IMR-90 (cell line): ENCODE results near the gene EXOC4. TPM values are rescaled to one million over a fixed set of nuclear protein-coding genes. Genes with fewer than 3 reads are reported as not detected.

Source experiments
- ATAC-seq: fragments of 200-7000 bp; cut with Tn5 transposase; 2 replicates; pipeline ENCODE4 v1.9.1; 2020; ENCODE audit warnings: low read depth, mild to moderate bottlenecking, moderate library complexity
- BruUV-seq: library from RNA; stranded (reverse); fragments of 400-500 nt; replicated peaks from 2 replicates; lab custom pipeline; 2021; lab: Mats Ljungman, UMichigan
- CTCF ChIA-PET: fragments of 300-600 bp; formaldehyde crosslinking; extraction: SDS; loops from one replicate; lab custom pipeline; 2021; ENCODE audit warnings: antibody characterized with exemption; lab: Yijun Ruan, JAX
- POLR2A ChIA-PET: fragments of 300-600 bp; sonication (Branson Sonifier 250); formaldehyde crosslinking; loops from one replicate; lab custom pipeline; 2022; ENCODE audit warnings: antibody characterized with exemption; ENCODE audit not compliant: unreplicated experiment; lab: Charles Lee
- DNase-seq: peaks from one replicate; pipeline ENCODE4 v3.0.0; 2013
- H2AFZ ChIP-seq: replicated peaks from 2 replicates; pipeline ENCODE3; 2013; ENCODE audit warnings: low read length, mild to moderate bottlenecking; ENCODE audit not compliant: poor library complexity
- H2AK5ac ChIP-seq: 2 replicates; pipeline ENCODE4 v1.6.1; 2013; ENCODE audit warnings: low read depth, low read length, inconsistent platforms
- H2AK9ac ChIP-seq: replicated peaks from 2 replicates; pipeline ENCODE3; 2013; ENCODE audit warnings: mild to moderate bottlenecking, low read depth, low read length, moderate library complexity; ENCODE audit not compliant: poor library complexity
- H2BK120ac ChIP-seq: 2 replicates; pipeline ENCODE4 v1.6.1; 2013; ENCODE audit warnings: low read depth, low read length, inconsistent platforms
- H2BK15ac ChIP-seq: 3 replicates; pipeline ENCODE4 v1.6.1; 2013; ENCODE audit warnings: low read depth, low read length, inconsistent platforms
- H2BK20ac ChIP-seq: 2 replicates; pipeline ENCODE4 v1.6.1; 2013; ENCODE audit warnings: low read depth, mild to moderate bottlenecking, inconsistent platforms, low read length, moderate library complexity
- H2BK5ac ChIP-seq: 2 replicates; pipeline ENCODE4 v1.6.1; 2013; ENCODE audit warnings: mild to moderate bottlenecking, low read depth, low read length, inconsistent platforms; ENCODE audit not compliant: poor library complexity, severe bottlenecking
- H3K14ac ChIP-seq: replicated peaks from 2 replicates; pipeline ENCODE4 v1.6.1; 2013; ENCODE audit warnings: low read depth, low read length, inconsistent platforms
- H3K18ac ChIP-seq: 2 replicates; pipeline ENCODE4 v1.6.1; 2013; ENCODE audit warnings: low read depth, low read length, control low read depth
- H3K23ac ChIP-seq: 2 replicates; pipeline ENCODE4 v1.6.1; 2013; ENCODE audit warnings: low read depth, low read length, inconsistent platforms
- H3K27ac ChIP-seq: 2 replicates; pipeline ENCODE4 v1.5.1; 2013; ENCODE audit warnings: mild to moderate bottlenecking, control low read depth, low read length; ENCODE audit not compliant: insufficient read depth
- H3K27me3 ChIP-seq: 2 replicates; pipeline ENCODE4 v1.6.1; 2013; ENCODE audit warnings: low read length; ENCODE audit not compliant: control insufficient read depth, insufficient read depth
- H3K36me3 ChIP-seq: 2 replicates; pipeline ENCODE4 v1.6.1; 2013; ENCODE audit warnings: low read length, mixed read lengths; ENCODE audit not compliant: control insufficient read depth, insufficient read depth
- H3K4ac ChIP-seq: 2 replicates; pipeline ENCODE4 v1.6.1; 2013; ENCODE audit warnings: low read depth, low read length, inconsistent platforms
- H3K4me1 ChIP-seq: 2 replicates; pipeline ENCODE4 v1.6.1; 2013; ENCODE audit warnings: low read length, mixed read lengths; ENCODE audit not compliant: control insufficient read depth, insufficient read depth
- H3K4me2 ChIP-seq: 2 replicates; pipeline ENCODE4 v1.6.1; 2013; ENCODE audit warnings: low read depth, mild to moderate bottlenecking, control low read depth, low read length, moderate library complexity
- H3K4me3 ChIP-seq: 2 replicates; pipeline ENCODE4 v1.5.1; 2013; ENCODE audit warnings: low read depth, mild to moderate bottlenecking, control low read depth, low read length, moderate library complexity; ENCODE audit not compliant: insufficient read depth
- H3K56ac ChIP-seq: 2 replicates; pipeline ENCODE4 v1.6.1; 2013; ENCODE audit warnings: low read length, inconsistent platforms; ENCODE audit not compliant: insufficient read depth; ENCODE audit errors: extremely low read depth
- H3K79me1 ChIP-seq, 2 experiments: 2 replicates each; pipeline ENCODE4 v1.6.1; 2013; ENCODE audit warnings: low read length in 2 of 2, inconsistent platforms in 1 of 2, low read depth in 1 of 2
- H3K9ac ChIP-seq: 2 replicates; pipeline ENCODE4 v1.6.1; 2013; ENCODE audit warnings: low read depth, low read length, control low read depth
- H3K9me1 ChIP-seq: 2 replicates; pipeline ENCODE4 v1.6.1; 2013; ENCODE audit warnings: low read length, inconsistent platforms; ENCODE audit not compliant: insufficient read depth
- H3K9me3 ChIP-seq: 2 replicates; pipeline ENCODE4 v1.6.1; 2013; ENCODE audit warnings: low read length; ENCODE audit not compliant: control insufficient read depth, insufficient read depth
- H4K20me1 ChIP-seq: 2 replicates; pipeline ENCODE4 v1.6.1; 2013; ENCODE audit warnings: low read length, inconsistent platforms; ENCODE audit not compliant: insufficient read depth
- H4K5ac ChIP-seq: 2 replicates; pipeline ENCODE4 v1.6.1; 2013; ENCODE audit warnings: mild to moderate bottlenecking, low read depth, low read length, control low read depth
- H4K8ac ChIP-seq, 2 experiments: 2 replicates each; pipeline ENCODE4 v1.6.1; 2013; ENCODE audit warnings: low read depth in 2 of 2, low read length in 2 of 2, control low read depth in 1 of 2, inconsistent platforms in 1 of 2
- H4K91ac ChIP-seq: 2 replicates; pipeline ENCODE4 v1.6.1; 2013; ENCODE audit warnings: low read depth, low read length, inconsistent platforms; ENCODE audit not compliant: insufficient read depth
- CEBPB ChIP-seq: IDR thresholded peaks from 2 replicates; pipeline ENCODE4 v1.6.1; 2012; ENCODE audit warnings: low read depth, low read length, improper control_type of control experiment
- FOS ChIP-seq: fragments of 150-350 bp; IDR thresholded peaks from 2 replicates; pipeline ENCODE4 v1.6.1; 2016; ENCODE audit warnings: low read depth, low read length
- NFE2L2 ChIP-seq: fragments of 150-350 bp; IDR thresholded peaks from 2 replicates; pipeline ENCODE4 v1.6.1; 2016; ENCODE audit warnings: low read depth, mild to moderate bottlenecking, low read length
- RCOR1 ChIP-seq: IDR thresholded peaks from 2 replicates; pipeline ENCODE4 v1.6.1; 2012; ENCODE audit warnings: mild to moderate bottlenecking, low read length, improper control_type of control experiment; ENCODE audit not compliant: insufficient replicate concordance
- RFX5 ChIP-seq: IDR thresholded peaks from 2 replicates; pipeline ENCODE4 v1.8.0; 2012; ENCODE audit warnings: low read depth, mild to moderate bottlenecking, low read length, moderate library complexity
- SMC3 ChIP-seq: fragments of 150-350 bp; IDR thresholded peaks from 2 replicates; pipeline ENCODE4 v1.6.1; 2016; ENCODE audit warnings: low read depth, mild to moderate bottlenecking, antibody characterized with exemption, low read length, moderate library complexity
- WGBS, 2 experiments: methylation state at CpG; one replicate each; pipeline versions ENCODE4 v1.1.5 to v1.1.7; 2013; ENCODE audit warnings: missing lambda C conversion rate in 2 of 2; ENCODE audit not compliant: insufficient read length in 1 of 2; ENCODE audit errors: extremely low coverage in 2 of 2; 5-methylcytosine and 5-hydroxymethylcytosine counted together
- dilution Hi-C: fragments of 300-500 bp; cut with HindIII; formaldehyde crosslinking; loops from one replicate; pipeline ENCODE4 v1.14.3; 2018; ENCODE audit warnings: low sequenced_read_pairs; ENCODE audit not compliant: unreplicated experiment
- in situ Hi-C: fragments of 300-500 bp; cut with MboI; formaldehyde crosslinking; loops from 3 replicates; pipeline ENCODE4 v1.14.3; 2019; ENCODE audit warnings: low sequenced_read_pairs, inconsistent platforms, mixed read lengths
- intact Hi-C: fragments of 100-400 bp; cut with micrococcal nuclease; formaldehyde crosslinking; loops from 2 replicates; pipeline ENCODE4 v1.10.0; 2022
- polyA plus RNA-seq, 3 experiments: library from polyadenylated mRNA; depleted of rRNA; stranded (reverse); fragments of >200 nt; gene quantifications; 2 replicates each; pipeline ENCODE4 v1.2.3, GENCODE V29; 2012; ENCODE audit warnings: low replicate concordance in 1 of 3
- total RNA-seq: library from RNA; depleted of rRNA; stranded (reverse); fragments of >200 nt; gene quantifications from 2 replicates; pipeline ENCODE4 v1.2.3, GENCODE V29; 2012

The EXOC4 gene
- total and polyA plus RNA-seq, 2 of the 4 experiments (the other 2 are of a cell fraction): 25.4 to 94.6 TPM

DNA sequence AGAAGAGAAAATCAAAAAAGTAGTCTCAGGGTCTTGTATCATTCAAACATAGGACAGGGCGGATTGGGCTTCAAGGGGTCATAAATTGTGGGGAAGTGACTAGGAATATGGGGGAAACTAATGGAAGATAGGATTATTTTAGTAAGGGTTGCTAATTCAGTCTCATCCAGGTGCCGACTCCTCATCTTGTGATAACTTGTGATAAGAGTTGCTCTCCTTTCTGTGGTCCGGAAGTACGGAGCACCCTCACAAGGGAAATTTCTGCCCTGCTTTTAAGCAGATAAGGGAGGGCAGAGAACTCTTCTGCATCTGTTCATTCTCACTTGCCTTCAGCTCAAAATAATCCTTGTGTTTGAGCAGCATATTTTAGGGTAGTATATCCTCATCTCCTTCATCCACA is 437.9 kb downstream of the EXOC4 start:
- in situ Hi-C loops: no loop called here
- no CpG with 5 or more reads among the region's 4 CpGs for WGBS, 2 experiments
- no peak for TF ChIP-seq RCOR1
- TF ChIP-seq CEBPB: no peak
- TF ChIP-seq SMC3: no peak
- TF ChIP-seq RFX5: no peak
- TF ChIP-seq FOS: no peak
- TF ChIP-seq NFE2L2: no peak

More for the DNA sequence above, 437.9 kb downstream of the EXOC4 start:
- Histone ChIP-seq H2BK15ac (no peak overlapping the region), H3K14ac (no peak overlapping the region), H3K56ac (no peak overlapping the region), H3K27me3 (no peaks in the 10 kb centered on the region), H3K4me2 (no peak overlapping the region), H2AK5ac (no peak overlapping the region), H4K20me1 (no peaks in the 10 kb centered on the region), H2AK9ac (no peak overlapping the region), H3K4ac (no peak overlapping the region), H3K9ac (no peak overlapping the region), H4K5ac (no peak overlapping the region), H3K9me3 (no peaks in the 10 kb centered on the region), H3K18ac (no peak overlapping the region), H3K36me3 (no peaks in the 10 kb centered on the region), H3K4me1 (no peaks in the 10 kb centered on the region; the same call in 1 of the 2 replicates), H3K4me3 (no peak overlapping the region), H4K91ac (no peak overlapping the region), H2BK20ac (no peak overlapping the region), H2AFZ (no peak overlapping the region), H4K8ac (no peak overlapping the region), H3K27ac (no peak overlapping the region), H3K9me1 (no peaks in the 10 kb centered on the region), H2BK5ac (no peak overlapping the region), H3K79me1 (no peaks in the 10 kb centered on the region; a peak in 1 of 4 replicates), H2BK120ac (no peak overlapping the region), H3K23ac (no peak overlapping the region)
- DNase-seq (no peak), ATAC-seq (no peak)
- ChIA-PET CTCF (interaction anchor here (1.4 kb wide), 1 partner anchor 9 kb away, joined by 3 read pairs; no protein-coding TSS in a partner anchor), POLR2A (no interaction called here)
- dilution Hi-C loops: no loop called here
- intact Hi-C loops: no loop called here
- no TSS peak for BruUV-seq
